GM19468 (cell line): ENCODE data around the gene GOLGA8T.
"Not testable (repeated sequence)": the region's sequence is repeated elsewhere in the genome, so short reads cannot be mapped to it uniquely, and the experiment has no call there.

ENCODE experiments used
- ATAC-seq: cut with Tn5 transposase; IDR thresholded peaks from one replicate; pipeline ENCODE4 v1.9.1; 2021; ENCODE audit warnings: mild to moderate bottlenecking, moderate library complexity, moderate number of reproducible peaks; ENCODE audit not compliant: unreplicated experiment; ENCODE audit errors: extremely low read depth

Gene GOLGA8T

GRCh38 chr15:30134751-30135150 is at the start of gene GOLGA8T:
Gene GOLGA8T, plus strand, starts transcription at chr15:30135051. Its CDS starts 98 bp downstream, at chr15:30135149.
- not testable (repeated sequence) for ATAC-seq

- not testable (repeated sequence) for ATAC-seq
Measured at GRCh38 chr15:30097827-30098226, 37.0 kb upstream of the GOLGA8T start.

GRCh38 chr15:30102890-30103289 is 32.0 kb upstream of the GOLGA8T start:
- not testable (repeated sequence) for ATAC-seq

GRCh38 chr15:30103941-30104507 is 30.8 kb upstream of the GOLGA8T start:
- not testable (repeated sequence) for ATAC-seq

GRCh38 chr15:30110591-30110990 is 24.3 kb upstream of the GOLGA8T start:
- not testable (repeated sequence) for ATAC-seq

GRCh38 chr15:30130066-30130465 is 4.8 kb upstream of the GOLGA8T start:
- not testable (repeated sequence) for ATAC-seq

GRCh38 chr15:30143246-30143645 is 8.4 kb downstream of the GOLGA8T start:
- not testable (repeated sequence) for ATAC-seq

- ATAC-seq: not testable (repeated sequence)
Measured at GRCh38 chr15:30149891-30150290, 15.0 kb downstream of the GOLGA8T start.

- ATAC-seq: not testable (repeated sequence)
Measured at GRCh38 chr15:30162479-30163357, 27.9 kb downstream of the GOLGA8T start.

GRCh38 chr15:30163759-30164158 is 28.9 kb downstream of the GOLGA8T start:
- not testable (repeated sequence) for ATAC-seq

- ATAC-seq: not testable (repeated sequence)
Measured at GRCh38 chr15:30164257-30164656, 29.4 kb downstream of the GOLGA8T start.

- not testable (repeated sequence) for ATAC-seq
Measured at GRCh38 chr15:30167403-30167802, 32.6 kb downstream of the GOLGA8T start.

- not testable (repeated sequence) for ATAC-seq
Measured at GRCh38 chr15:30167886-30168285, 33.0 kb downstream of the GOLGA8T start.

- ATAC-seq: not testable (repeated sequence)
Measured at GRCh38 chr15:30171452-30171851, 36.6 kb downstream of the GOLGA8T start.

GRCh38 chr15:30173041-30173608 is 38.3 kb downstream of the GOLGA8T start:
- ATAC-seq: peak; percentile 28

- ATAC-seq: not testable (repeated sequence)
Measured at GRCh38 chr15:30175291-30175690, 40.4 kb downstream of the GOLGA8T start.

- not testable (repeated sequence) for ATAC-seq
Measured at GRCh38 chr15:30176613-30177012, 41.8 kb downstream of the GOLGA8T start.

GRCh38 chr15:30179814-30180213 is 45.0 kb downstream of the GOLGA8T start:
- ATAC-seq: not testable (repeated sequence)

GRCh38 chr15:30185495-30185894 is 50.6 kb downstream of the GOLGA8T start:
- not testable (repeated sequence) for ATAC-seq

GRCh38 chr15:30187429-30187828 is 52.6 kb downstream of the GOLGA8T start:
- not testable (repeated sequence) for ATAC-seq

- not testable (repeated sequence) for ATAC-seq
Measured at GRCh38 chr15:30189754-30190153, 54.9 kb downstream of the GOLGA8T start.
